Effector CD4-positive, alpha-beta T cell (primary cell): Measurements from ENCODE around the gene CD248. TPM values are rescaled to one million over a fixed set of nuclear protein-coding genes. Genes with fewer than 3 reads are reported as not detected.
"Not testable (repeated sequence)": the region's sequence is repeated elsewhere in the genome, so short reads cannot be mapped to it uniquely, and the experiment has no call there.

ENCODE experiments used
- DNase-seq: peaks from one replicate; pipeline ENCODE4 v3.0.0-alpha.2; 2020
- total RNA-seq: gene quantifications from one replicate; lab custom pipeline; 2026; lab: John Stamatoyannopoulos, UW

Gene CD248, protein sequence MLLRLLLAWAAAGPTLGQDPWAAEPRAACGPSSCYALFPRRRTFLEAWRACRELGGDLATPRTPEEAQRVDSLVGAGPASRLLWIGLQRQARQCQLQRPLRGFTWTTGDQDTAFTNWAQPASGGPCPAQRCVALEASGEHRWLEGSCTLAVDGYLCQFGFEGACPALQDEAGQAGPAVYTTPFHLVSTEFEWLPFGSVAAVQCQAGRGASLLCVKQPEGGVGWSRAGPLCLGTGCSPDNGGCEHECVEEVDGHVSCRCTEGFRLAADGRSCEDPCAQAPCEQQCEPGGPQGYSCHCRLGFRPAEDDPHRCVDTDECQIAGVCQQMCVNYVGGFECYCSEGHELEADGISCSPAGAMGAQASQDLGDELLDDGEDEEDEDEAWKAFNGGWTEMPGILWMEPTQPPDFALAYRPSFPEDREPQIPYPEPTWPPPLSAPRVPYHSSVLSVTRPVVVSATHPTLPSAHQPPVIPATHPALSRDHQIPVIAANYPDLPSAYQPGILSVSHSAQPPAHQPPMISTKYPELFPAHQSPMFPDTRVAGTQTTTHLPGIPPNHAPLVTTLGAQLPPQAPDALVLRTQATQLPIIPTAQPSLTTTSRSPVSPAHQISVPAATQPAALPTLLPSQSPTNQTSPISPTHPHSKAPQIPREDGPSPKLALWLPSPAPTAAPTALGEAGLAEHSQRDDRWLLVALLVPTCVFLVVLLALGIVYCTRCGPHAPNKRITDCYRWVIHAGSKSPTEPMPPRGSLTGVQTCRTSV
- not detected for total RNA-seq

DNA sequence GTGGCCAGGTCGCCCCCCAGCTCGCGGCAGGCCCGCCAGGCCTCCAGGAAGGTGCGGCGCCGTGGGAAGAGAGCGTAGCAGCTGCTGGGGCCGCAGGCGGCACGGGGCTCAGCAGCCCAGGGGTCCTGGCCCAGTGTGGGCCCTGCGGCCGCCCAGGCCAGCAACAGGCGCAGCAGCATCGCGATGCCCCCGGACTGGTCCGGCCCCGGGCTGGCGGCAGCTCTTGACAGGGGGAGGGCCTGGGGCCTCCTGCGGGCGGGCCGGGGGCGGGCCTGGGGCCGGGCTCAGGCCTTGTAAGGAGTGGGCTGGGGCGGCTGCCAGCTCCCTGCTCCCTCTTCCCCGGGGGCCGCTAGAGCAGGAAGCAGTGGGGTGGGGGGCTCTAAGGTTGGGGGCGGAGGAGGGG is at the start of gene CD248:
CD248 (minus strand) TSS at position 196 of the 403 bp plus-strand sequence; CDS start at position 179, 17 bp downstream.
- no peak for DNase-seq

DNA sequence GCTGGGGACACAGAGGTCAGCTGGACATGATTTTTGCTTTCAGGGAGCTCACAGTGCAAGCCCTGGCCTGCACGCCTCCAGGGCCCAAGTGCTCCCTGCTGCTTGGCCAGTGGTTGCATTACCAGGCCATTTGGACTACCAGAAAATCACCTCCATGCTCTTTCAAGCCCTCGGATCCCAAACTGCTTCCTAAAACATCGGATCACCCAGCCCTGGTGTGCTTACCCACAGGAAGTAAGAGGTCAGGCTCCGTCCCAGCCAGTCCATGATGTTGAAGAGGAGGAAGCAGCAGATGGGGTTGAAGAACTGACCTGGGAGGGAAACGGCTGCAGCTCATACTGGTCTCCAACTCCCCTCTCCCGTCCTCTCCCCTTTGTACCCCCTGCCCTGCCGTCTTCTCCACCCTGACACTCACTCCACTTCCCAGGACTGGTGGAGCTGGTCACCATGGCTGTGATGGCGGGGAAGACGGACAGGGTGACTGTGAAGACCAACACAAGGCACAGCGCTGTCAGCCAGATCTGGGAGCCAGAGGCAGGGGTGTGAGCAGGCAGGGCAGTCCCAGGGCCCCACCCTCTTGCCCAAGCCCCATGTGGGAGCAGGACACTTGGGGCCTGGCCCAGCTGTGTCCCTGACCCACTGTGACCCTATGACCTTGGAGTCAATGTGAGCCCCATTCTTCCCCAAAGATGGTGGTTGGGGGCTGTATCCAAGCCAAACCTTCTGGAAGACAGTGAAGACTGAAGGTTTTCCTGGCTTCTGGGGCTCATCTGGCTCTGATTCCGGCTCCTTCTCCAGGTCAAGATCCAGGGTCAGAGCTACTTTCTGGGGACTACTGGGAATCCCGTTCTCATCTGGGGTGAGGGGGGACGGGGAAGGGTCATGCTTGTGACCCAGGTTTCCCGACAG is 49.1 kb upstream of the CD248 start:
- no peak for DNase-seq

DNA sequence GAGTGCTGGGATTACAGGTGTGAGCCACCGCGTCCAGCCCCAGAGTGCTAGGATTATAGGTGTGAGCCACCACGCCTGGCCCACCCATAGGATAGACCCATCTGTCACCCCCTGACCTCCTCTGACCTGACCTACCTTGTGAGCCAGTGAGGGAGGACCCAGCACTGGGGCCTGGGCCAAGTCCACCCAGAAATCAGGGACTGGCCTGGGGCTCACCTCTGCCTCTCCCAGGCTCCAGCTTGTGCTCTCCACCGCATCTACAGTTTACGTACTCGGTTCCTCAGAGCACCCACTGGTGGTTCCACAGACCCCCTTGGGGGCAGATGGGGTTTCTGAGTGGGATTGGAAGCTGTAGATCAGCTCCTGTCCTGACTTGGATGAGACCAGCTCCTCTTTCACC is 48.3 kb upstream of the CD248 start:
- no peak for DNase-seq

DNA sequence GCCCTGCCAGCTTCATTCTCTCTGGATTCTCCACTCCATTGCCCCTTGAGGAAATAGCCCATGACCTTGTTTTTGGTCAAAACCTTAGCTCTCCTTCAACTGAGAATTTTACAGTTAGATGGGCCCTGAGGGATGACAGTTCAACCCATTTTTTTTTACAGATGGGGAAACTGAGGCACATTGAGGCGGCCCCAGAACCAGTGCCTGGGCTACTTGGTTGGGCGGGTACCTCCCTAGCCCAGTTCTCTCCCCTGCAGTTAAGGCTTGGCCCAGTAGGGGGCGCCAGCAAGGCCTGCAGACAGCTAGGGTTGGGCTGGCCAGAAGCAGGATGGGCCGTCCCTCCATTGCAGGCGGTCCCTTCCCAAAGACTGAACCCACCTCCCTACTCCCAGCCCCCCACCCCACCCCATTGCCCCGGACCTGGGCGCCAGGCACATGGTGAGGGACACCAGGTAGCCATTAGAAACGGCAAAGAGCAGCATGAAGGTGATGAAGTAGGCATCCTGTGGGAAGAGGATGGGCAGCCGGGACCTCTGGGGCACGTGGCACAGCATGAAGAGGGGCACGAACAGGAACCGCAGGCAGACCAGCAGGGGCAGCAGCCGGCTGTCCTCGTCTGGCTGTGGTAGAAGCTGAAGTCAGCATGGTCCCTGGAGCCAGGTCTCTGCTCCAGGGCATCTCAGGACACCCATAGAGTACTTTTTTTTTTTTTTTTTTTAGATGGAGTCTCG is 47.1 kb upstream of the CD248 start:
- DNase-seq = peak; percentile 51

DNA sequence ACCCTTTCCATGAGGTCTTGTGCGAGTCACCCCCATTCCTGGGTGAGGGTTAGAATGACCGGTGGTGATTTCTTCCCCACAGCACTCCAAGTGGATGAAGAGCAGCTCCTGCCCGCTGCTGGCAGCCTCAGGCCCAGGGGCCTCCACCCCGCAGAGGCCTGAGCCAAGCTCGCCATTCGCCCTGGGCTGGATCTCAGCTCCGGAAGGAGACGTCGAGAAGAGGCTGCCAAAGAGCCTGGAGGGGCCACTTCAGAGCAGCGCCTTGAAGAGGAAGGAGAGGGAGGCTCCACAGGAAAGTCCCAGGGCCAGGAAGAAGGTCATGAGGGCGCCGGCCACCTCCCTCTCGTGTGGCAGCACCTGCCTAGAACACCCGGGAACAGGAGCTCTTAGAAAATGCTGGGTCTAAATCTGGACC is 46.4 kb upstream of the CD248 start:
- no peak for DNase-seq

DNA sequence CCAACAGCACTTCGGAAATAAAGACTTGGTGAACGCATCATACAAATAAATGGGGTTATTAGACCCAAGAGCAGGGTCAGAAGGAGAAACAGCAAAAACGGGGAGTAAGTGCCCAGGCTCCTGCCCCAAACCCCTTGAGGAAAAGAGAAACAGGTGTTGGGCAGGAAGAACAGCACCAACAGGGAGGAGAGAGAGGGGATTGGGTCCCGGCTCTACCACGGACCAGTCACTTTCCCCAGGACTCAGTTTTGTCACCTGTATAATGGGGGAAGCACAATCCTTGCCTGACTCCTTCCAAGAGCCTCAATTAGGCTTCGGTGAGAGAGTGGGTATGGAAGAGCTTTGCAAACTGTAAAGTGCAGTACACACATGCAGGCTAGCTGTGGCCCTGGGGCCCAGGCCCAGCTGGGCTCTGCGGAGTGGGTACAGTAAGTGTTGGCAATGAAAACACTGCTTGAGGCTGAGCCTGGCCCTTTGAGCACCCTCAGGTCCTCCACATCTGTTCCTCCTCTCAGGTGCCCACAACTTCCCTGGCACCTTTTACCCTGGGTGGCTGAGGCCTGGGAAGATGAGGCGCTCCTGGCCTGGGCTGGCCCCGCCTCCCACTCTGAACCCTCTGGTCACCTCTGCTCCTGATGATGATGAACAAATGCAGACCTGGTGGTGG is 45.8 kb upstream of the CD248 start:
- no peak for DNase-seq

DNA sequence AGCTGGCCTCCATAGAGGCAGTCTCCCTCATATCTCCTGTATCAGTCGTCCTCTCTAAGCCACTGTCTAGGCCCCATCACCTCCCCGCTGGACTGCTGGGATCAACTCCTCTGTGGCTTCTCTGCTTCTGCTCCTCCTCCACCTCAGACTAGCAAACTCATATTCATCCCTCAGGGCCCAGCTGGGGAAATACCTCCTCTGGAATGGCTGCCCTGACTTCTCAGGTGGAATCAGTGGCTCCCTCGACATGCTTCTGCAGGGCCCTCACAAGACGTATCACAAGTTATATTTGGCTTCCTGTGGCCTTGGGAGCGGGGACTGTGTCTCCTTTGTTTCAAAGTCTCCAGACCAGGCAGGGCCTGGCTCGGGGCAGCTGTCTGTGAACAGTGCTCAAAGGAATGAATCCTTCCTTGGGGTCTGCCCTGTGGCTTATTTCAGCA is 44.7 kb upstream of the CD248 start:
- no peak for DNase-seq

DNA sequence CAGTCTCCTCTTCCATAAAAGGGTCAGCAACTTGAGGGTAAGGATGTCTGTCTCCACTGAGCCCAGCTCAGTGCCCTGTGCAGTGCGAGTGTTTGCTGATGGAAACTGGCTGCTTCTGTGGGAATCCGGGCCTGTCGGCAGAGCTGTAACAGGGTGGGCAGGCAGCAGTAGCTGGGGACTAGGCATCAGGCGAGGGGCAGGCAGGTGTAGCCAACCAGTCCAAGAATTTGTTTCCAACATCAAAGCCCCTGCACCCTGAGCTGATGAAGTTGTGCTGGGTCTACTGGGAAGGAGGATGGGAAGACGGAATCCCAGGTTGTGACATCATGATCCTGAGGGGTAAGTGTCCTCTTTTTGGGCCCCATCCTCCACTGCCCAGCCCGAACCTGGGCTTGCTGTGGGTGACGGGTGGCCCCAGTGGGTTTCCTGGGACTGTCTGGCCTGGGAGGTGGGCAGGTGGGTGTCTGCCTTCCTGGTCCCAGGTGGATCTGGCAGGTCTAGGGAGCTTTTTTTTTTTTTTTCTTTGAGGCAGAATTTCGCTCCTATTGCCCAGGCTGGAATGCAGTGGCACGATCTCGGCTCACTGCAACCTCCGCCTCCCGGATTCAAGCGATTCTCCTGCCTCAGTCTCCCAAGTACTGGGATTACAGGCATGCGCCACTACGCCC is 43.7 kb upstream of the CD248 start:
- DNase-seq = no peak

DNA sequence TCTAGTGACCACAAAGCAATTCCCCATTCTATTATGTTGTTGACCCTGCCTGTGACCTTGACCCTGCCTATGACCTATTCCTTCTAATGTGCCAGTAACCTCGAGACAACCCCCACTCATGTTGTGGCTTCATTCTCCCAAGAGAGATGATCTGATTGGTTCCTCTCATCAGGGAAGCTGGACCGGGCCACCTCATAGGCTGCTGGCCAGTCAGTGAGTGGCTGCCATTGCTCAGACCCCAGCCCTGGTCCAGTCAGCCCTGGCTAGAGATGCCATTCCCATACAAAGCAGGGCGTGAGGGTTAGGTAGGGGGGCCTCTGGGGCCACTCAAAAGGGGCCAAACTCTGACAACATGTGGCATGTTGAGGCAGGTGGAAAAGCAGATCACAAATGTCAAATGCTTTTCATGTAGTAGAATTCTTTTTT is 42.8 kb upstream of the CD248 start:
- no peak for DNase-seq

DNA sequence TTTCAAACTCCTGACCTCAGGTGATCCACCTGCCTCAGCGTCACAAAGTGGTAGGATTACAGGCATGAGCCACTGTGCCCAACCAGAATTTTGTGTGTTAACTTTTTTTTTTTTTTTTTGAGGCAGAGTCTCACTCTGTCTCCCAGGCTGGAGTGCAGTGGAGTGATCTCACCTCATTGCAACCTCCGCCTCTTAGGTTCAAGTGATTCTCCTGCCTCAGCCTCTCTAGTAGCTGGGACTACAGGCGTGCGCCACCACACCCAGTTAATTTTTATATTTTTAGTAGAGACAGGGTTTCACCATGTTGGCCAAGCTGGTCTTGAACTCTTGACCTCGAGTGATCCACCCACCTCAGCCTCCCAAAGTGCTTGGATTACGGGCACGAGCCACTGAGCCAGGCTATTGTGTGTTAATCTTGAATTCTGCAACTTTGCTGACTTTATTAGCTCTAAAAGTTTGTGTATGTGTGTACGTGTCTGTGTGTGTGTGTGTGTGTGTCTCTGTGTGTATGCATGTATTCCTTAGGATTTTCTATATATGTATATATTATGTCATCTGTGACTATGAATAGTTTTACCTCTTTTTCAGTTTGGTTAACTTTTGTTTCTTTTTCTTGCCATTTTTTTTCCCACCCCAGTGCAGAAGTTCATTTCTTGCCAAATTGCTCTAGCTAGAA is 33.9 kb upstream of the CD248 start:
- not testable (repeated sequence) for DNase-seq

DNA sequence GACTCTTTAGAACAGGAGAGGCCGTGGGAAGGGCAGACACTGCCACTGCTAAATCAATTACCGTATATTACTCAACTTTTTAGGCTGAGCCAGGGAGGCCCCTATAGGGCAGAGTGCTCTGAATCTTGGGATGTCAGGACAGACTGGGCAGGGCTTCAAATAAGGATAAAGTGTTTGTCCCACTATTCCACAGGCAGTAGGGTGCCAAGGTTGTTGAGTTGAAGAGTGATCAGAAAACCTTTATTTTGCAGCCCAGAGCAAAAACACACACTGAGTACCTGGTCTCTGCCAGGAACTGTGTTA is 32.2 kb upstream of the CD248 start:
- DNase-seq = no peak

DNA sequence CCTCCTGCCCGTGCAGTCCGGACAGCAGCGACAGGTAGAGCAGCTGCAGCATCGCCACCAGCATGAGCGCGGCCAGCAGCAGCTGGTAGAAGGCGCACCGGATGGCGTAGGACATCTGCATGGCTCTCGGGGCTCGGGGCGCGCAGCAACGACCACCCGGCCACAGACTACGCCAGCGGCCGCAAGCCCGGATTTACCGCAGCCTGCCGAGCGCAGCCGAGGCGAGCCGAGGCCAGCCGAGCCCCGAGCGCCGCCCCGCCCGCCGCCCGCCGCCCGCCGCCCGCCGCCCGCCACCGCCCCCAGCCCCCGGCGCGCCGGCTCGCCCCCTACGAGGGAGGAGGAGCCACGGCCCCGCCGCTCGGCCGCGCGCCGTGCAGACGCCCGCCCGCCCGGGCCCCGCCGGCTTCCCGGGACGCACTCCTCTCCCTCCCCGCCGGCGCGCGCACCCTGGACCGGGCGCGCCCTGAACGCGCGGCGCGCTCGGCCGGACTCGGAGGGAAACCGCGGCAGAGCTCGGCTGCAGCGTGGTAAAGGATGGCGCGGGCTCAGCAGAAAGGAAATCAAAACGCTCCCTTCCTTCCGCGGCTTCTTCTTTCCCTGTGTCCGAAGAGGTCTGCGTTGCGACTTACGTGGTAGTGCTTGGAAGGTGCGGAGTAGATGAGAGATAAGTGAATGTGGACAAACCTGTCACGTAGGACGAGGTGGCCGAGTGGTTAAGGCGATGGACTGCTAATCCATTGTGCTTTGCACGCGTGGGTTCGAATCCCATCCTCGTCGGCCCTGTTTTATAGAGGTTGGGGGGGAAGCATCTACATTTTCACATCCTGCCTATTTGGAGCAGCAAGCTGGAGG is 30.8 kb upstream of the CD248 start, which contains the start of gene B4GAT1:
B4GAT1 (minus strand) TSS at position 205 of the 852 bp plus-strand sequence; CDS start at position 121, 84 bp downstream.
- DNase-seq = peak; percentile 63

DNA sequence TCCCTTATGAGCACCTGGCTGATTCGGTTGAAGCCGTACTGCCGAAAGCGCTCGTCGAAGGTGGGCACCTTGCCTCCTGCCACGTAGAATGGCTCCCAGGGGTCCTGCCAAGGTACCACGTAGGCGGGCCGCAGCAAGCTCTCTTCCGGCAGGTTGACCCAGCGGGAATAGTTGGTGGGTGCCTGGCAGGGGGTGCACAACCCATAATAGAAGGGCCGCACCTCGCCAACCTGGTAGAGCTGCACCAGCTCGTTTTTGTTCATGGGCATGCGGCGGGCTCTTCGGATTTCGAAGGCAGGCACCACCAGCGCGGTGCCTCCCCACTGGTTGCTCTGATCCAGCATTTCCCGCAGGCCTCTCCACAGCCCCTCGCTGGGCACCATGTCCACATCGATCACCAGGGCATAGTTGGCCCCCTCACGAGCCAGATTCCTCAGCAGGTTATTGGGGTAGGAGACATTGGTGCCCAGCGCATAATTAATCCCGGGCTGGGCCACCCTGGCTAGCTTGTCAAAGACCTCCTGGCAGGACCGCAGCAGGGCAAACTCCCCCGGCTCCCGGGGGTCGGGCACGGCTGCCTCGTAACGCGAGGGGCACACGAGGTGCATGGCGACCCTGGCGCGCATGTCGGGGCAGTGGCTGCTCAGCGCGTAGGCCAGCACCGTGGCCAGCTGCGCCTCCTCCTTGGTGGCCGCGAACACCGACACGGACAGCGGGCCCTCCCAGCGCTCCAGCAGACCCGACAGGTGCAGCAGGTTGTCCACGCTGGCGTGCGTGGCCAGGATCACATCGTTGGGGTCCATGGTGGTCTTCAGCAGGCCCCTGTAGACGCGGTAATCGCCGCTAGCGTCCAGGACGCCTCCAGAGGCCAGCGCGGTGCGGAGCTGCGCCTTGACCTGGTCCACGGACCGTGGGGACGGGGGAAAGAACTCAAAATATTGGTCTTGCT is 29.9 kb upstream of the CD248 start:
- DNase-seq = no peak

DNA sequence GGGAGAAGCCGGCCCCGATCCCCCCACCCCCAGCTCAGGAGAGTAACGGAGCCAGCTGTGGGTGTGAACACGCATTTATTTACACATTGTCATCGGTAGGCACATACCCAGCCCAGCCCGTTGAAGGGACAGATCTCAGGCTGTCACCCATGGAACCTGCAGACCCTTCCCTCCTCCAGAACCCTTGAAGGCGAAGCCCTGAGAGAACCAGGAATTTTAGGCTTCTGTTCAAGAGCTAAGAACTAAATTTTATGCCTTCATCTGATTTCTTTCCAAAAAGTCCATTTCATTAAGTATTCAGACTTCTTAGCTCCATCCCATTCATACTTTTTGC is 28.4 kb upstream of the CD248 start:
- DNase-seq = no peak

DNA sequence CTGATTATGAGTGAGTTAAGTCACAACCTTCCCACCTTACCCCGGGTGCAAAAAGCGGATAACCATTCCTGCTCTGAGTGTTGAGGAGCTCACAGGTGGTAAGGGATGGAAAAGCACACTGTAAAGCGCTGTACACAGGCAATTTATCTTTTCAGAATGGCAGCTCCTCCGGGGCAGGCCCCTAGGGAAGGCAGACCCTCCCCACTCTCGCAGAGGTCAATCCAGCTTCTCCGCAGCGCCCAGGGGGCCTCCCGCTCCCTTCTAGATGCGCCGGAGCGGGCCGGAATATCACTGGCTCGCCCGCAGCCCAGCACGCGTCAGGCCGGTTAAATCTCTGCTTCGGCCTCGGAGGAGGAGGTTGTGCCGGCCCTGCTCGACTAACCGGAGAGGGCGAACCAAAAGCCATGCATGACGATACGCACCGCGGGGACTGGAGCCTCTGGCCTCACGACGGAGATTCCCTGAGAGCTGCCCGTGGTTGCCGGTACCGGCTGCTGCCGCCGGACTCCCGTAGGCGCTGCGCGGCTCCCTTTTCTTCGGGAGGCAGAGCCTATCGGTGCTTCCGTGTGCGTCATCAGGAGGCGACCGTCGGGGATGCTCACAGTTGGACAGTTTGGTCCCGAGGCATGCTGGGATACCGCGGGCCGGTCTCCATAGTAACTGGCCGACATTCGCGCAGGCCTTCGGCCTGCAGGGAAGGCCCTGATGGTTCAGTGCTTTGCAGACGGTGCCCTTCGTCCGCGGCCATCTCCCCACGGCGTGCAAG is 27.9 kb upstream of the CD248 start, which contains the start of gene BRMS1:
BRMS1 (minus strand) TSS at position 555 of the 766 bp plus-strand sequence. CDS start 2,870 bp downstream, outside the sequence.
- DNase-seq = peak; percentile 99

DNA sequence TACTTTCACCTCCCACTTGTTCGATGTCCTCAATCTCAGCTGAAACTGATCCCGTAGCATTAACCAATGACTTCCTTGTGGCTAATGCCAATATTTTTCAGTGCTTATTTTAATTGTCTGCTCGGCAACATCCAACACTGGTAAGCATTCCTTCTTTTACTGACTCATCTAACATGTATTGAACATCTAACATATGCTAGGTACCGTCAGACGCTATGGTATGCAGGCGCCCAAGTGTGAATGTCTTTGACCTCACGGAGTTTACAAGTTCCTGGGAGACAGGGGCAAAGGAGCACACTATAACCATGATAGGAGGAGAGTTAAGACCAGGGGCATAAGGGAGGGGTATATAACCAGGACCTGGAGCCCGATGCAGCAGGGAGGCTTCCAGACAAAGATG is 26.3 kb upstream of the CD248 start:
- no peak for DNase-seq

DNA sequence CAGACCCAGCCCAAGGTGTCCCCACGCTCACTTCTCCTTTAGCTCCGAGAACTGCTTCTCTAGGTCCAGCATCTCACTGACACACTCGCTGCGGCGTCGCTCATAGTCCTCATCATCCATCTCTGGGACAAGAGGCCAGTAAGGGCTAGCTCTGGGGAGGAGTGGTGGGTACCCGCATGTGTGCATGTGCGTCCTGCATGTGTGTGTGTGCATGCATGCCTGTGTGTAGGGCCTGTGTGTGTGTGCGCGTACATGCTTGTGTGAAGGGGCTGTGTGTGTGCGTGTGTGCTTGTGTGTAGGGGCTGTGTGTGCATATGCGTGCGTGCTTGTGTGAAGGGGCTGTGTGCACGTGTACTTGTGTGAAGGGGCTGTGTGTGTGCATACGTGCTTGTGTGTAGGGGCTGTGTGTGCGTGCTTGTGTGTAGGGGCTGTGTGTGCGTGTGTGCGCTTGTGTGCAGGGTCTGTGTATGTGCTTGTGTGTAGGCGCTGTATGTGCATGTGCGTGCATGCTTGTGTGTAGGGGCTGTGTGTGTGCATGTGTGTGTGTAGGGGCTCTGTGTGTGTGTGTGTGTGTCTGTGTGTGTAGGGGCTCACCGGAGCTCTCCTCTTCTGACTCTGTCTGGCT is 24.8 kb upstream of the CD248 start:
- no peak for DNase-seq
